K562 (cell line): ENCODE measurements around the gene ARL4D. TPM values are rescaled to one million over a fixed set of nuclear protein-coding genes. Genes with fewer than 3 reads are reported as not detected.

Experiments used
- GTF2A2 ChIP-seq: IDR thresholded peaks from 2 replicates; pipeline ENCODE4 v1.6.1; 2016; ENCODE audit warnings: mild to moderate bottlenecking, missing genetic modification characterization, missing compliant biosample characterization
- HMG20B ChIP-seq: fragments of 250-450 bp; sonication (Bioruptor Pico); IDR thresholded peaks from 2 replicates; pipeline ENCODE4 v1.5.0; 2021; ENCODE audit warnings: mild to moderate bottlenecking
- KDM2B ChIP-seq: fragments of 250-450 bp; sonication (Bioruptor Pico); IDR thresholded peaks from 2 replicates; pipeline ENCODE4 v1.8.0; 2021; ENCODE audit warnings: mild to moderate bottlenecking, moderate library complexity
- PTTG1 ChIP-seq: fragments of 450-650 bp; IDR thresholded peaks from 2 replicates; pipeline ENCODE4 v1.6.1; 2016; ENCODE audit warnings: low read depth, mild to moderate bottlenecking, missing genetic modification characterization, missing compliant biosample characterization
- RAD21 ChIP-seq, 2 experiments: fragments of 250-450 bp in 1 of 2; fragments of 450-650 bp in 1 of 2; sonication (Bioruptor Pico) in 1 of 2; formaldehyde crosslinking in 1 of 2; IDR thresholded peaks in 1 of 2; conservative IDR thresholded peaks in 1 of 2; 2 replicates each; pipeline versions ENCODE4 v1.4.0 to v1.8.0; 2020 to 2022; ENCODE audit warnings: mild to moderate bottlenecking in 2 of 2, moderate library complexity in 1 of 2
- RHOXF2B ChIP-seq: fragments of 250-450 bp; sonication (Bioruptor Pico); conservative IDR thresholded peaks from 2 replicates; pipeline ENCODE4 v1.5.1; 2021
- ZNF197 ChIP-seq: fragments of 200-800 bp; sonication (Bioruptor generic); IDR thresholded peaks from 2 replicates; pipeline ENCODE4 v1.6.1; 2016; ENCODE audit warnings: low read depth, missing genetic modification characterization, missing compliant biosample characterization
- ZNF263 ChIP-seq: sonication (generic); formaldehyde crosslinking; IDR thresholded peaks from 2 replicates; pipeline ENCODE4 v1.8.0; 2022; ENCODE audit warnings: mild to moderate bottlenecking, missing genetic modification reagents, borderline replicate concordance
- ZNF699 ChIP-seq: fragments of 250-450 bp; sonication (Bioruptor Pico); IDR thresholded peaks from 2 replicates; pipeline ENCODE4 v1.8.0; 2021; ENCODE audit warnings: mild to moderate bottlenecking, moderate library complexity; ENCODE audit not compliant: insufficient replicate concordance
- polyA plus RNA-seq, 8 experiments: library from polyadenylated mRNA; depleted of rRNA in 4 of 8; stranded (reverse) in 5 of 8; unstranded in 3 of 8; fragments of >200 nt; fragmentation: Nextera tagmentation in 2 of 8; fragmentation: Illumina TruSeq in 1 of 8; extraction: Ambion mirVana in 2 of 8; extraction: Trizol in 1 of 8; gene quantifications; 2 replicates each; pipeline versions ENCODE4 v1.2.1 to v1.2.3, GENCODE V29; 2011 to 2014; ENCODE audit warnings: inconsistent platforms in 1 of 8, missing spikeins in 1 of 8
- total RNA-seq, 7 experiments: library from RNA; depleted of rRNA in 6 of 7; stranded (reverse); fragments of >200 nt in 6 of 7; fragmentation: Illumina TruSeq in 2 of 7; extraction: Trizol in 2 of 7; gene quantifications; 2 replicates each; pipeline versions ENCODE4 v1.2.1 to v1.2.3, GENCODE V29; 2011 to 2021; ENCODE audit warnings: low replicate concordance in 1 of 7
- TF ChIP-seq, protein P1 (sequence below): fragments of 250-450 bp; sonication (Bioruptor Pico); IDR thresholded peaks from 2 replicates; pipeline ENCODE4 v1.4.0; 2020; ENCODE audit warnings: mild to moderate bottlenecking, moderate library complexity
- TF ChIP-seq, protein P2 (sequence below): sonication (generic); formaldehyde crosslinking; IDR thresholded peaks from 2 replicates; pipeline ENCODE4 v1.9.0; 2022; ENCODE audit warnings: mild to moderate bottlenecking, missing genetic modification reagents
- TF ChIP-seq, protein P3 (sequence below): fragments of 250-450 bp; sonication (Bioruptor Pico); IDR thresholded peaks from 2 replicates; pipeline ENCODE4 v1.8.0; 2022; ENCODE audit warnings: moderate library complexity, mild to moderate bottlenecking, inconsistent platforms
- TF ChIP-seq, protein P4 (sequence below): fragments of 200-800 bp; sonication (Bioruptor generic); IDR thresholded peaks from 2 replicates; pipeline ENCODE4 v1.6.1; 2017; ENCODE audit warnings: missing genetic modification characterization, missing compliant biosample characterization
- TF ChIP-seq, protein P5 (sequence below): fragments of 250-450 bp; sonication (Bioruptor Pico); IDR thresholded peaks from 2 replicates; pipeline ENCODE4 v1.5.0; 2021; ENCODE audit warnings: mild to moderate bottlenecking, borderline replicate concordance
- TF ChIP-seq, protein P6 (sequence below), 2 experiments: IDR thresholded peaks in 1 of 2; conservative IDR thresholded peaks in 1 of 2; 2 replicates each; pipeline ENCODE4 v1.6.1; 2016; ENCODE audit warnings: low read depth in 2 of 2, mild to moderate bottlenecking in 1 of 2, missing compliant biosample characterization in 1 of 2, missing genetic modification characterization in 1 of 2, moderate library complexity in 1 of 2

The ARL4D gene
- total and polyA plus RNA-seq, 9 of the 15 experiments (the other 6 are each of a cell fraction or from before 2014, with no cell fraction given) = 0.07 to 0.53 (median 0.28) TPM; not detected in 1

DNA sequence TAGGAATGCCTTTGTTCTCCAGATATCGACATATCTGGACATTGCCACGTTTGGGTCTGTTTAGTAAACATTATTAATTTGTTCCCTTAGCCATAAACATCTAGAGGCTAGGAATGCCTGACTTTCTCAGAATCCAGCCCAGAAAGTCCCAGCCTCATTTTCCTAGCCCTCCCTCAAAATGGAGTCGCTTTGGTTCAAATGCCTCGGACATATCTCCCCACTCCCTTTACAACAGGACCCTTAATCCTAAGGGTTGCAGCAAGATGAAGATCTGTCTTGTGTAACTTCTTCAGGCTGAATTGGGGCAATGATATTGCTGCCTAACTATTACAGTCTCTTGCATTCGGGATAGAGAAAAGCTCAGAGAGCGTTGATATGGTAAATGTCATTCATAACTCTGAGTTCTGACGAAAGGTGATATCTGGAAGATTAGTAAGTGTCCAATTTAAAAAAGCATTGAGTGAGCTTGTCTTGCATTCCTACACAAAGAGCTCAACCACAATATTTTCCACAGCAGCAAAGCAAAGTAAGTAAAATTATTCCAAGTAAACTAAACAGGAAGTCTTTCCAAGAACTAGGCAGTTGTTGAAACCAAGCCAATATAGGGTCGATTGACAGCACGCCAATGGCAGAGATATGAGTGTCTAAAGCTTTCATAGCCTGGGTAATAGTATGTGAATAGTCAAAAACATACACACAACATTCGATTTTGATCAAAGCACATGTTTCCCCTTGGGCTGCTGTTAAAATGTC lies 46.0 kb upstream of the ARL4D start (continued):
- TF ChIP-seq, protein P1, sequence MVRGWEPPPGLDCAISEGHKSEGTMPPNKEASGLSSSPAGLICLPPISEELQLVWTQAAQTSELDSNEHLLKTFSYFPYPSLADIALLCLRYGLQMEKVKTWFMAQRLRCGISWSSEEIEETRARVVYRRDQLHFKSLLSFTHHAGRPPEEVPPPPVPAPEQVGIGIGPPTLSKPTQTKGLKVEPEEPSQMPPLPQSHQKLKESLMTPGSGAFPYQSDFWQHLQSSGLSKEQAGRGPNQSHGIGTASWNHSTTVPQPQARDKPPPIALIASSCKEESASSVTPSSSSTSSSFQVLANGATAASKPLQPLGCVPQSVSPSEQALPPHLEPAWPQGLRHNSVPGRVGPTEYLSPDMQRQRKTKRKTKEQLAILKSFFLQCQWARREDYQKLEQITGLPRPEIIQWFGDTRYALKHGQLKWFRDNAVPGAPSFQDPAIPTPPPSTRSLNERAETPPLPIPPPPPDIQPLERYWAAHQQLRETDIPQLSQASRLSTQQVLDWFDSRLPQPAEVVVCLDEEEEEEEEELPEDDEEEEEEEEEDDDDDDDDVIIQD (CRISPR knock-in tag) = peak; percentile 87; the same call in 1 of the 2 replicates
- no peak for TF ChIP-seq ZNF263 (CRISPR knock-in tag)
- TF ChIP-seq, protein P2, sequence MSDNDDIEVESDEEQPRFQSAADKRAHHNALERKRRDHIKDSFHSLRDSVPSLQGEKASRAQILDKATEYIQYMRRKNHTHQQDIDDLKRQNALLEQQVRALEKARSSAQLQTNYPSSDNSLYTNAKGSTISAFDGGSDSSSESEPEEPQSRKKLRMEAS = no peak
- TF ChIP-seq ZNF197 (CRISPR knock-in tag) = peak; percentile 95
- TF ChIP-seq ZNF699 (CRISPR knock-in tag) = no peak
- peak; percentile 92 for TF ChIP-seq HMG20B (CRISPR knock-in tag)
- TF ChIP-seq, protein P3, sequence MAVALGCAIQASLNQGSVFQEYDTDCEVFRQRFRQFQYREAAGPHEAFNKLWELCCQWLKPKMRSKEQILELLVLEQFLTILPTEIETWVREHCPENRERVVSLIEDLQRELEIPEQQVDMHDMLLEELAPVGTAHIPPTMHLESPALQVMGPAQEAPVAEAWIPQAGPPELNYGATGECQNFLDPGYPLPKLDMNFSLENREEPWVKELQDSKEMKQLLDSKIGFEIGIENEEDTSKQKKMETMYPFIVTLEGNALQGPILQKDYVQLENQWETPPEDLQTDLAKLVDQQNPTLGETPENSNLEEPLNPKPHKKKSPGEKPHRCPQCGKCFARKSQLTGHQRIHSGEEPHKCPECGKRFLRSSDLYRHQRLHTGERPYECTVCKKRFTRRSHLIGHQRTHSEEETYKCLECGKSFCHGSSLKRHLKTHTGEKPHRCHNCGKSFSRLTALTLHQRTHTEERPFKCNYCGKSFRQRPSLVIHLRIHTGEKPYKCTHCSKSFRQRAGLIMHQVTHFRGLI (CRISPR knock-in tag) = peak; percentile 94
- TF ChIP-seq KDM2B (CRISPR knock-in tag) = no peak
- TF ChIP-seq, protein P4, sequence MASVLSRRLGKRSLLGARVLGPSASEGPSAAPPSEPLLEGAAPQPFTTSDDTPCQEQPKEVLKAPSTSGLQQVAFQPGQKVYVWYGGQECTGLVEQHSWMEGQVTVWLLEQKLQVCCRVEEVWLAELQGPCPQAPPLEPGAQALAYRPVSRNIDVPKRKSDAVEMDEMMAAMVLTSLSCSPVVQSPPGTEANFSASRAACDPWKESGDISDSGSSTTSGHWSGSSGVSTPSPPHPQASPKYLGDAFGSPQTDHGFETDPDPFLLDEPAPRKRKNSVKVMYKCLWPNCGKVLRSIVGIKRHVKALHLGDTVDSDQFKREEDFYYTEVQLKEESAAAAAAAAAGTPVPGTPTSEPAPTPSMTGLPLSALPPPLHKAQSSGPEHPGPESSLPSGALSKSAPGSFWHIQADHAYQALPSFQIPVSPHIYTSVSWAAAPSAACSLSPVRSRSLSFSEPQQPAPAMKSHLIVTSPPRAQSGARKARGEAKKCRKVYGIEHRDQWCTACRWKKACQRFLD (CRISPR knock-in tag) = peak; percentile 96; the same call in 1 of the 2 replicates
- peak; percentile 96 for TF ChIP-seq RHOXF2B (CRISPR knock-in tag)
- TF ChIP-seq, protein P5, sequence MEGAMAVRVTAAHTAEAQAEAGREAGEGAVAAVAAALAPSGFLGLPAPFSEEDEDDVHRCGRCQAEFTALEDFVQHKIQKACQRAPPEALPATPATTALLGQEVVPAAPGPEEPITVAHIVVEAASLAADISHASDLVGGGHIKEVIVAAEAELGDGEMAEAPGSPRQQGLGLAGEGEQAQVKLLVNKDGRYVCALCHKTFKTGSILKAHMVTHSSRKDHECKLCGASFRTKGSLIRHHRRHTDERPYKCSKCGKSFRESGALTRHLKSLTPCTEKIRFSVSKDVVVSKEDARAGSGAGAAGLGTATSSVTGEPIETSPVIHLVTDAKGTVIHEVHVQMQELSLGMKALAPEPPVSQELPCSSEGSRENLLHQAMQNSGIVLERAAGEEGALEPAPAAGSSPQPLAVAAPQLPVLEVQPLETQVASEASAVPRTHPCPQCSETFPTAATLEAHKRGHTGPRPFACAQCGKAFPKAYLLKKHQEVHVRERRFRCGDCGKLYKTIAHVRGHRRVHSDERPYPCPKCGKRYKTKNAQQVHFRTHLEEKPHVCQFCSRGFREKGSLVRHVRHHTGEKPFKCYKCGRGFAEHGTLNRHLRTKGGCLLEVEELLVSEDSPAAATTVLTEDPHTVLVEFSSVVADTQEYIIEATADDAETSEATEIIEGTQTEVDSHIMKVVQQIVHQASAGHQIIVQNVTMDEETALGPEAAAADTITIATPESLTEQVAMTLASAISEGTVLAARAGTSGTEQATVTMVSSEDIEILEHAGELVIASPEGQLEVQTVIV (CRISPR knock-in tag) = peak; percentile 86
- TF ChIP-seq RAD21 (CRISPR knock-in tag; conservative IDR thresholded peaks at IDR 0.05 in 1 of 2, IDR thresholded peaks at IDR 0.05 in 1 of 2) = peak in 1 of 2 experiments; percentile 20; a peak in 1 of 4 replicates
- TF ChIP-seq GTF2A2 (tag) = peak; percentile 82; the same call in 1 of the 2 replicates
- TF ChIP-seq, protein P6, sequence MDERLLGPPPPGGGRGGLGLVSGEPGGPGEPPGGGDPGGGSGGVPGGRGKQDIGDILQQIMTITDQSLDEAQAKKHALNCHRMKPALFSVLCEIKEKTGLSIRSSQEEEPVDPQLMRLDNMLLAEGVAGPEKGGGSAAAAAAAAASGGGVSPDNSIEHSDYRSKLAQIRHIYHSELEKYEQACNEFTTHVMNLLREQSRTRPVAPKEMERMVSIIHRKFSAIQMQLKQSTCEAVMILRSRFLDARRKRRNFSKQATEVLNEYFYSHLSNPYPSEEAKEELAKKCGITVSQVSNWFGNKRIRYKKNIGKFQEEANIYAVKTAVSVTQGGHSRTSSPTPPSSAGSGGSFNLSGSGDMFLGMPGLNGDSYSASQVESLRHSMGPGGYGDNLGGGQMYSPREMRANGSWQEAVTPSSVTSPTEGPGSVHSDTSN (CRISPR knock-in tag; IDR thresholded peaks at IDR 0.05; ENCODE audit: low read depth) = no peak
- TF ChIP-seq, protein P6 (tag; conservative IDR thresholded peaks at IDR 0.05; ENCODE audit: low read depth) = no peak
- peak; percentile 94 for TF ChIP-seq PTTG1 (tag)
